ENCODE measurements around the gene HOMER1. TPM values are rescaled to one million over a fixed set of nuclear protein-coding genes. Genes with fewer than 3 reads are reported as not detected.

Gene HOMER1
- total RNA-seq, 2 donors from 2014 or later, result 7.3 to 9.7 TPM

- no peaks in the 10 kb centered on the region for H3K36me3 Mint-ChIP-seq (ENCODE audit: insufficient read depth in 2 of 2)
- H3K27ac Mint-ChIP-seq, result no peak overlapping the region
- H3K4me3 Mint-ChIP-seq, result no peak overlapping the region
- DNase-seq, result no peak
- H3K9me3 Mint-ChIP-seq, result no peaks in the 10 kb centered on the region
- ATAC-seq (replicated peaks in 1 of 2), result no peak
- H3K27me3 Mint-ChIP-seq (ENCODE audit: low read depth), result peaks cover 4% of the 10 kb centered on the region
- H3K4me1 Mint-ChIP-seq (ENCODE audit: low read depth), result no peaks in the 10 kb centered on the region
Observed at GRCh38 chr5:79493596-79494345, 20.2 kb downstream of the HOMER1 start.

GRCh38 chr5:79491690-79492317 lies 22.1 kb downstream of the HOMER1 start:
- Mint-ChIP-seq H3K4me1 (ENCODE audit: low read depth) (no peaks in the 10 kb centered on the region), H3K36me3 (ENCODE audit: insufficient read depth in 2 of 2) (no peaks in the 10 kb centered on the region), H3K4me3 (no peak overlapping the region), H3K27ac (no peak overlapping the region), H3K9me3 (no peaks in the 10 kb centered on the region), H3K27me3 (ENCODE audit: low read depth) (peaks cover 4% of the 10 kb centered on the region)
- ATAC-seq (replicated peaks in 1 of 2), result no peak
- no peak for DNase-seq

DNA sequence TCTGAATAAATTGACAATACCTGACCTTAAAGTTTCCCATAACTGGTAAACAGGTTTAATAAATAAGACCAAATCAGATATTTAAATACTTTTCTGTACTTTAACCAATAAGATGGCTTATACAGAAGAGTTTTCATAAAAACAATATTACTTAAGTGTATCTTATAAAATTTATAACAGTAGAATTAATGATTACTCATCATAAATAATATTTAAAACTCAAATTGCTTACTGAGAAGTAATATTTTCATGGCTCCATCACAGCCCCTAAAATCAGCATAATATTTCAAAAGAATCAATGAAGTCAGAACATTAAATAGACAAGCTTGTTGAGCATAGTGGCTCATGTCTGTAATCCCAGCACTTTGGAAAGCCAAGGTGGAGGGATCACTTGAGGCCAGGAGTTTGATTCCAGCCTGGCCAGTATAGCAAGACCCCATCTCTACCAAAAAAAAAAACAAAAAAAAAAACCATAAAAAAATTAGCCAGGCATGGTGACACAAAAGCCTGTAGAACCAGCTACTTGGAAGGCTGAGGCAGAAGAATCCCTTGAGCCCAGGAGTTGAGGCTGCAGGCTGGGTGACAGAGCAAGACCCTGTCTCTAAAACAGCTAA lies 23.5 kb downstream of the HOMER1 start:
- no peak for DNase-seq
- no peak for ATAC-seq (replicated peaks in 1 of 2)
- H3K4me3 Mint-ChIP-seq, result no peak overlapping the region
- no peak overlapping the region for H3K27ac Mint-ChIP-seq
- H3K36me3 Mint-ChIP-seq (ENCODE audit: insufficient read depth in 2 of 2), result no peaks in the 10 kb centered on the region
- H3K9me3 Mint-ChIP-seq, result no peaks in the 10 kb centered on the region
- no peaks in the 10 kb centered on the region for H3K4me1 Mint-ChIP-seq (ENCODE audit: low read depth)
- H3K27me3 Mint-ChIP-seq (ENCODE audit: low read depth), result peaks cover 4% of the 10 kb centered on the region

GRCh38 chr5:79489773-79490172 lies 24.2 kb downstream of the HOMER1 start:
- DNase-seq (no peak), ATAC-seq (replicated peaks in 1 of 2) (no peak)
- no peaks in the 10 kb centered on the region for H3K9me3 Mint-ChIP-seq
- no peaks in the 10 kb centered on the region for H3K27me3 Mint-ChIP-seq (ENCODE audit: low read depth)
- no peaks in the 10 kb centered on the region for H3K4me1 Mint-ChIP-seq (ENCODE audit: low read depth)
- H3K27ac Mint-ChIP-seq, result no peak overlapping the region
- H3K4me3 Mint-ChIP-seq, result no peak overlapping the region
- H3K36me3 Mint-ChIP-seq (ENCODE audit: insufficient read depth in 2 of 2), result no peaks in the 10 kb centered on the region

DNA sequence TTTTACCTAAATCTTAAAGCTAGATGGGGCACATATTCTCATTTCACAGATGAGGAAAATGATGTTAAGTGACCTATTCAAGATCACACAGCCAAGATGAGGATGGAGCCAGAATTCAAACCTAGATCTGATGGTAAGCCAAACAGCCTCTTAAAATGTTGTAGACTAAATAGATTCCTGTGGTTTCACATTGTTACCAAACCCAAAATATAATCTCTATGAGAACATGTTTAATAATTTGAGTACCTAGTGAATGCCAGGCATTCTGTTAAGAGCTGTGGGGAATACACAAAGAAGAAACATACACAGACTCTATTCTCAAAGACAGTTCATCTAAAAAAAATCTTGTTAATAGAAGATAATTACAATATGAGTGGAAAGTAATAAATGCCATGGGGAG lies 25.2 kb downstream of the HOMER1 start:
- no peaks in the 10 kb centered on the region for H3K36me3 Mint-ChIP-seq (ENCODE audit: insufficient read depth in 2 of 2)
- H3K27ac Mint-ChIP-seq, result no peak overlapping the region
- DNase-seq, result no peak
- H3K27me3 Mint-ChIP-seq (ENCODE audit: low read depth), result no peaks in the 10 kb centered on the region
- no peaks in the 10 kb centered on the region for H3K9me3 Mint-ChIP-seq
- H3K4me3 Mint-ChIP-seq, result no peak overlapping the region
- ATAC-seq (replicated peaks in 1 of 2), result no peak
- no peaks in the 10 kb centered on the region for H3K4me1 Mint-ChIP-seq (ENCODE audit: low read depth)

- ATAC-seq (replicated peaks in 1 of 2) (no peak), DNase-seq (no peak)
Observed at GRCh38 chr5:79488058-79488457, 25.9 kb downstream of the HOMER1 start.

DNA sequence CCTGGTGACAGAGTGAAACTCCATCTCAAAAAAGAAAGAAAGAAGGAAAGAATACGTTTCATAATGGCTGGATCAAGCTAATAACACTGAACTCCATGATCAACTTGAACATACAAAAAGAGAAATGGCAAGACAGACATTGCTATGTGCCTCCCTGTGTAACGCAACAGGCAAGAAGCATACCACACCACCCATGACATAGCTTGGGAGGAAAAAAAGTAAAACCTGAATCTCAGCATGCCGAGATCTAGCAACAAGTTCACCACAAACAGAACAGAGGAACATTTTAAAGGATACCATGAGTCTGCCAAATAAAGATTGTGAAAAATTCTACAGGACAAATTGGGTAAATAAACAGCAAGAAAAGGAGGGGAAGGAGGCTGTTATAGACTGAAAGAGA lies 26.7 kb downstream of the HOMER1 start:
- ATAC-seq (replicated peaks in 1 of 2) (no peak), DNase-seq (no peak)
- no peaks in the 10 kb centered on the region for H3K4me1 Mint-ChIP-seq (ENCODE audit: low read depth)
- H3K27ac Mint-ChIP-seq, result no peak overlapping the region
- H3K4me3 Mint-ChIP-seq, result no peak overlapping the region
- H3K27me3 Mint-ChIP-seq (ENCODE audit: low read depth), result no peaks in the 10 kb centered on the region
- H3K9me3 Mint-ChIP-seq, result no peaks in the 10 kb centered on the region
- H3K36me3 Mint-ChIP-seq (ENCODE audit: insufficient read depth in 2 of 2), result no peaks in the 10 kb centered on the region

More at GRCh38 chr5:79488058-79488457, 25.9 kb downstream of the HOMER1 start:
- Mint-ChIP-seq H3K27me3 (ENCODE audit: low read depth) (no peaks in the 10 kb centered on the region), H3K4me3 (no peak overlapping the region), H3K27ac (no peak overlapping the region), H3K4me1 (ENCODE audit: low read depth) (no peaks in the 10 kb centered on the region), H3K36me3 (ENCODE audit: insufficient read depth in 2 of 2) (no peaks in the 10 kb centered on the region), H3K9me3 (no peaks in the 10 kb centered on the region)

- no peaks in the 10 kb centered on the region for H3K27me3 Mint-ChIP-seq (ENCODE audit: low read depth)
- H3K4me1 Mint-ChIP-seq (ENCODE audit: low read depth), result no peaks in the 10 kb centered on the region
- H3K9me3 Mint-ChIP-seq, result no peaks in the 10 kb centered on the region
- no peak for DNase-seq
- no peak overlapping the region for H3K4me3 Mint-ChIP-seq
- ATAC-seq (replicated peaks in 1 of 2), result no peak
- no peak overlapping the region for H3K27ac Mint-ChIP-seq
- no peaks in the 10 kb centered on the region for H3K36me3 Mint-ChIP-seq (ENCODE audit: insufficient read depth in 2 of 2)
Observed at GRCh38 chr5:79486116-79486515, 27.8 kb downstream of the HOMER1 start.

- Mint-ChIP-seq H3K4me1 (ENCODE audit: low read depth) (no peaks in the 10 kb centered on the region), H3K9me3 (no peaks in the 10 kb centered on the region), H3K4me3 (no peak overlapping the region), H3K27ac (no peak overlapping the region), H3K36me3 (ENCODE audit: insufficient read depth in 2 of 2) (no peaks in the 10 kb centered on the region), H3K27me3 (ENCODE audit: low read depth) (no peaks in the 10 kb centered on the region)
- DNase-seq (no peak), ATAC-seq (replicated peaks in 1 of 2) (no peak)
Observed at GRCh38 chr5:79484731-79485130, 29.2 kb downstream of the HOMER1 start.

- Mint-ChIP-seq H3K4me3 (no peak overlapping the region), H3K27me3 (ENCODE audit: low read depth) (no peaks in the 10 kb centered on the region), H3K9me3 (no peaks in the 10 kb centered on the region), H3K36me3 (ENCODE audit: insufficient read depth in 2 of 2) (no peaks in the 10 kb centered on the region), H3K27ac (no peak overlapping the region), H3K4me1 (ENCODE audit: low read depth) (no peaks in the 10 kb centered on the region)
- DNase-seq, result no peak
- no peak for ATAC-seq (replicated peaks in 1 of 2)
Observed at GRCh38 chr5:79481574-79481973, 32.4 kb downstream of the HOMER1 start.

GRCh38 chr5:79480991-79481390 lies 32.9 kb downstream of the HOMER1 start:
- Mint-ChIP-seq H3K4me1 (ENCODE audit: low read depth) (no peaks in the 10 kb centered on the region), H3K27me3 (ENCODE audit: low read depth) (no peaks in the 10 kb centered on the region), H3K27ac (no peak overlapping the region), H3K4me3 (no peak overlapping the region), H3K36me3 (ENCODE audit: insufficient read depth in 2 of 2) (no peaks in the 10 kb centered on the region), H3K9me3 (no peaks in the 10 kb centered on the region)
- ATAC-seq (replicated peaks in 1 of 2) (no peak), DNase-seq (no peak)

- Mint-ChIP-seq H3K36me3 (ENCODE audit: insufficient read depth in 2 of 2) (no peaks in the 10 kb centered on the region), H3K27ac (no peak overlapping the region), H3K9me3 (no peaks in the 10 kb centered on the region), H3K4me3 (no peak overlapping the region), H3K4me1 (ENCODE audit: low read depth) (peaks cover 6% of the 10 kb centered on the region), H3K27me3 (ENCODE audit: low read depth) (peaks cover 5% of the 10 kb centered on the region)
- no peak for ATAC-seq (replicated peaks in 1 of 2)
- no peak for DNase-seq
Observed at GRCh38 chr5:79475152-79475466, 38.8 kb downstream of the HOMER1 start.

DNA sequence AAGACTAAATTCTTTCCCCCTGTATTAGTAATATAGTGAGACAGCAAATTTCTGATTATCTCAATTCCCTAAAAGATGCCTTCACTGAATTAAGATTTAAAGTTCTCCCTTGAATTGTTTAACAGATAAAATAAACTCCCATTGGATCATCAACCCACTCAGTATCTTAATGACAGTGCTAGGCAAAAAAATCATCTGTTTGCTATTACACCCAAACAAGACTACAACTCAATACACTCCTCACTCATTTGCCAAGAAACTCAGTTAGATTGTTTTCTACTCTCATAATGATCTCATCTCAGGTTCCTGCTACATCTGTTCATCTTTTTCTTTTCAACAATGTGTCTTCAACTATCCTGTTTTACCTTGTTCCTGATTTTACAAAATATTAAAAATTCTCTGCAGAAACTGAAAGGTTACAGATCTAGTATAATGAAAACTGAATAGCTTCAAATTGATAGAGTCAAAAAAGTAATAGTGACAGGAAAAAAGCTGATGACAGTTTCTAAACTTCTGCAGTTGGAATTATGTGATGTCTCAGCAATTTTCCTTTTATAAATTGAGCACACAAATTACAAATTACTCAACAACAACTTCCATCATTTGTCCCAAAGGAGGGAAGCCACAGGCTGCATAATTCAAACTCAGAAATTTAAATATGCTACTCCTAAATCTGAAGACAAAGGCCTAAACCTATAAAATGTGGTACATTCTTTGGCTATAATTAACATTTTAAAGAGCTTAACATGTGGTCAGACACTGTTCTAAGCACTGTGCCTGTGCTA lies 39.4 kb downstream of the HOMER1 start:
- no peak overlapping the region for H3K27ac Mint-ChIP-seq
- no peaks in the 10 kb centered on the region for H3K9me3 Mint-ChIP-seq
- DNase-seq, result no peak
- H3K36me3 Mint-ChIP-seq (ENCODE audit: insufficient read depth in 2 of 2), result no peaks in the 10 kb centered on the region
- H3K4me1 Mint-ChIP-seq (ENCODE audit: low read depth), result peaks cover 6% of the 10 kb centered on the region
- no peak overlapping the region for H3K4me3 Mint-ChIP-seq
- H3K27me3 Mint-ChIP-seq (ENCODE audit: low read depth), result peaks cover 5% of the 10 kb centered on the region
- ATAC-seq (replicated peaks in 1 of 2), result no peak

Measured in activated T-cell treated with anti-CD3 and anti-CD28 coated beads, Interleukin-2, amount 50 U/mL, for 72 hours (primary cell).